CD14-positive monocyte (primary cell): ENCODE data around the gene DBR1. TPM values are rescaled to one million over a fixed set of nuclear protein-coding genes. Genes with fewer than 3 reads are reported as not detected.

Source experiments
- DNase-seq, 3 donors: peaks; one replicate each; pipeline ENCODE4 v3.0.0-alpha.2; 2011 to 2022
- H2AFZ ChIP-seq: 2 replicates; pipeline ENCODE4 v1.6.0; 2012; ENCODE audit warnings: mild to moderate bottlenecking, low read depth, low read length, inconsistent platforms; ENCODE audit not compliant: insufficient read depth, poor library complexity, severe bottlenecking
- H3K27ac ChIP-seq, 2 donors: 1 replicate in 1 of 2; 2 replicates in 1 of 2; pipeline ENCODE4 v1.5.1; 2012 to 2013; ENCODE audit warnings: low read length in 2 of 2, control low read depth in 1 of 2, inconsistent platforms in 1 of 2, low read depth in 1 of 2, mild to moderate bottlenecking in 1 of 2
- H3K27me3 ChIP-seq, 2 donors: one replicate each; pipeline versions ENCODE4 v1.6.0 to v1.6.1; 2011 to 2013; ENCODE audit warnings: low read length in 2 of 2; ENCODE audit not compliant: control insufficient read depth in 2 of 2, insufficient read depth in 2 of 2
- H3K36me3 ChIP-seq, 2 donors: replicated peaks in 1 of 2; 1 replicate in 1 of 2; 2 replicates in 1 of 2; pipeline versions ENCODE4 v1.5.1 to v1.6.1; 2012 to 2013; ENCODE audit warnings: low read length in 2 of 2, control low read depth in 1 of 2, inconsistent platforms in 1 of 2, mild to moderate bottlenecking in 1 of 2; ENCODE audit not compliant: insufficient read depth in 2 of 2, control insufficient read depth in 1 of 2
- H3K4me1 ChIP-seq, 2 donors: 1 replicate in 1 of 2; 2 replicates in 1 of 2; pipeline versions ENCODE4 v1.5.1 to v1.6.1; 2012 to 2013; ENCODE audit warnings: low read length in 2 of 2, control low read depth in 1 of 2, inconsistent platforms in 1 of 2, mild to moderate bottlenecking in 1 of 2, moderate library complexity in 1 of 2; ENCODE audit not compliant: insufficient read depth in 2 of 2, control insufficient read depth in 1 of 2
- H3K4me2 ChIP-seq: replicated peaks from 2 replicates; pipeline ENCODE3; 2012; ENCODE audit warnings: low read length, moderate library complexity, mild to moderate bottlenecking; ENCODE audit not compliant: poor library complexity, severe bottlenecking; ENCODE audit errors: extremely low read depth
- H3K4me3 ChIP-seq, 3 experiments: fragments of 200-600 bp in 1 of 3; sonication (generic) in 1 of 3; replicated peaks in 1 of 3; 1 replicate in 2 of 3; 2 replicates in 1 of 3; pipeline ENCODE4 v1.5.1; 2011 to 2013; ENCODE audit warnings: low read length in 3 of 3, mild to moderate bottlenecking in 3 of 3, control low read depth in 2 of 3, low read depth in 2 of 3, inconsistent platforms in 1 of 3, moderate library complexity in 1 of 3
- H3K79me2 ChIP-seq: 2 replicates; pipeline ENCODE4 v1.6.0; 2012; ENCODE audit warnings: mild to moderate bottlenecking, control low read depth, inconsistent platforms, low read length, moderate library complexity; ENCODE audit not compliant: insufficient read depth
- H3K9ac ChIP-seq: 2 replicates; pipeline ENCODE4 v1.6.0; 2017; ENCODE audit warnings: low read length, mild to moderate bottlenecking; ENCODE audit not compliant: insufficient read depth, poor library complexity, severe bottlenecking
- H3K9me3 ChIP-seq, 2 donors: replicated peaks in 1 of 2; 1 replicate in 1 of 2; 2 replicates in 1 of 2; pipeline versions ENCODE4 v1.5.1 to v1.6.1; 2012 to 2013; ENCODE audit warnings: low read length in 2 of 2, control low read depth in 1 of 2; ENCODE audit not compliant: control insufficient read depth in 1 of 2, insufficient read depth in 1 of 2
- H4K20me1 ChIP-seq: 2 replicates; pipeline ENCODE4 v1.6.0; 2012; ENCODE audit warnings: mild to moderate bottlenecking, low read length, control low read depth, moderate library complexity; ENCODE audit not compliant: insufficient read depth
- H3K27ac Mint-ChIP-seq, 7 donors: one replicate each; pipeline ENCODE4 v1.8.0; 2020; ENCODE audit warnings: mild to moderate bottlenecking in 7 of 7, mixed read lengths in 7 of 7, moderate library complexity in 6 of 7, inconsistent platforms in 2 of 7
- H3K27me3 Mint-ChIP-seq, 3 donors: one replicate each; pipeline ENCODE4 v1.8.0; 2021 to 2022; ENCODE audit warnings: low read depth in 3 of 3, mild to moderate bottlenecking in 3 of 3, mixed read lengths in 3 of 3, moderate library complexity in 3 of 3, inconsistent platforms in 1 of 3
- H3K36me3 Mint-ChIP-seq, 2 donors: one replicate each; pipeline ENCODE4 v1.8.0; 2020; ENCODE audit warnings: mixed read lengths in 2 of 2, inconsistent platforms in 1 of 2, mild to moderate bottlenecking in 1 of 2
- H3K4me1 Mint-ChIP-seq: one replicate; pipeline ENCODE4 v1.8.0; 2020; ENCODE audit warnings: mild to moderate bottlenecking, mixed read lengths
- H3K4me3 Mint-ChIP-seq, 2 donors: one replicate each; pipeline ENCODE4 v1.8.0; 2020; ENCODE audit warnings: mild to moderate bottlenecking in 2 of 2, mixed read lengths in 2 of 2, moderate library complexity in 1 of 2
- H3K9me3 Mint-ChIP-seq, 7 donors: one replicate each; pipeline ENCODE4 v1.8.0; 2020 to 2022; ENCODE audit warnings: mixed read lengths in 7 of 7, mild to moderate bottlenecking in 6 of 7, moderate library complexity in 6 of 7, inconsistent platforms in 2 of 7
- CTCF ChIP-seq: fragments of 200-600 bp; IDR thresholded peaks from one replicate; pipeline ENCODE4 v1.8.0; 2022; ENCODE audit warnings: antibody characterized with exemption, mild to moderate bottlenecking
- WGBS: methylation state at CpG from one replicate; pipeline ENCODE4 v1.1.5; 2013; ENCODE audit warnings: missing lambda C conversion rate; ENCODE audit not compliant: insufficient coverage; 5-methylcytosine and 5-hydroxymethylcytosine counted together
- intact Hi-C, 2 donors: fragments of 100-400 bp; cut with micrococcal nuclease; formaldehyde crosslinking; loops; one replicate each; pipeline versions ENCODE4 v1.15.0 to v1.15.1; 2023
- polyA plus RNA-seq, 3 donors: library from polyadenylated mRNA; depleted of rRNA in 1 of 3; unstranded in 2 of 3; stranded (reverse) in 1 of 3; fragments of 300-500 nt in 2 of 3; fragments of >200 nt in 1 of 3; fragmentation: Illumina TruSeq in 2 of 3; gene quantifications; 1 replicate in 2 of 3; 2 replicates in 1 of 3; pipeline ENCODE4 v1.2.3, GENCODE V29; 2012 to 2021

The DBR1 gene
- polyA plus RNA-seq, 3 donors = 4.8 to 7.5 (median 5.6) TPM

- no peak overlapping the region for H3K9ac ChIP-seq
- Mint-ChIP-seq H3K4me3 (peak overlapping the region in 1 of 2 donors; percentile 31), H3K4me1 (peaks cover 19% of the 10 kb centered on the region), H3K27ac (peak overlapping the region in 2 of 7 donors; percentile 56 to 58), H3K27me3 (peaks cover 0 to 1% (median 1%) of the 10 kb centered on the region in 3 donors), H3K36me3 (peaks cover 0 to 5% of the 10 kb centered on the region in 2 donors), H3K9me3 (peaks cover 0 to 3% (median 2%) of the 10 kb centered on the region in 7 donors)
- peaks cover 14 to 22% of the 10 kb centered on the region in 2 donors for H3K4me1 ChIP-seq
- no peaks in the 10 kb centered on the region for H3K27me3 ChIP-seq
- H3K79me2 ChIP-seq = no peaks in the 10 kb centered on the region
- WGBS = 43% methylated on average over 7 of the region's 8 CpGs
- H3K4me2 ChIP-seq = no peak overlapping the region
- no peaks in the 10 kb centered on the region for H3K36me3 ChIP-seq
- no peak overlapping the region for H2AFZ ChIP-seq
- H3K4me3 ChIP-seq = no peak overlapping the region
- intact Hi-C loops = loop anchor here in 1 of 2 donors (5.0 kb wide), 1 partner anchor 52 kb away; no protein-coding TSS in a partner anchor
- peaks cover 2 to 3% of the 10 kb centered on the region in 2 donors for H3K9me3 ChIP-seq
- H4K20me1 ChIP-seq = no peaks in the 10 kb centered on the region
- no peak overlapping the region for H3K27ac ChIP-seq
- DNase-seq = peak in 2 of 3 donors; percentile 59 to 66
- peak; percentile 84 for TF ChIP-seq CTCF
Observed at GRCh38 chr3:138118612-138119422, 55.9 kb downstream of the DBR1 start.

- intact Hi-C loops = loop anchor here in 1 of 2 donors (5.0 kb wide), 1 partner anchor 48 kb away; no protein-coding TSS in a partner anchor
- WGBS = under 1% methylated on average over 74 of the region's 86 CpGs
- Histone ChIP-seq H3K4me2 (peak within 1 kb of the TSS; percentile 88), H3K9ac (peak within 1 kb of the TSS; percentile 71), H3K36me3 (no peaks in the 10 kb centered on the region), H2AFZ (peak within 1 kb of the TSS; percentile 98), H4K20me1 (no peaks in the 10 kb centered on the region), H3K4me1 (peaks cover 11 to 18% of the 10 kb centered on the region in 2 donors), H3K9me3 (no peaks in the 10 kb centered on the region), H3K79me2 (no peaks in the 10 kb centered on the region), H3K27ac (peak within 1 kb of the TSS in 1 of 2 donors; percentile 46), H3K27me3 (no peaks in the 10 kb centered on the region), H3K4me3 (peak within 1 kb of the TSS; percentile 60 to 87 (median 63))
- peak within 1 kb of the TSS in 6 of 7 donors; percentile 58 to 83 (median 72) for H3K27ac Mint-ChIP-seq
- peak within 1 kb of the TSS; percentile 91 to 94 for H3K4me3 Mint-ChIP-seq
- H3K36me3 Mint-ChIP-seq = peaks cover 0 to 3% of the 10 kb centered on the region in 2 donors
- TF ChIP-seq CTCF = peak; percentile 82
- peaks cover 0 to 2% (median 0%) of the 10 kb centered on the region in 7 donors for H3K9me3 Mint-ChIP-seq
- H3K27me3 Mint-ChIP-seq = peaks cover 0 to 1% (median 1%) of the 10 kb centered on the region in 3 donors
- DNase-seq = peak in 2 of 3 donors; percentile 42 to 50
- H3K4me1 Mint-ChIP-seq = peaks cover 28% of the 10 kb centered on the region
Observed at GRCh38 chr3:138114988-138115971, 59.4 kb downstream of the DBR1 start, which contains the start of gene DZIP1L. Gene DZIP1L, minus strand, starts transcription at chr3:138115608. Its CDS starts 11,637 bp downstream, at chr3:138103971.
